GM18870 (cell line): ENCODE data around the gene TPST1.

Experiments
- ATAC-seq: cut with Tn5 transposase; IDR thresholded peaks from one replicate; pipeline ENCODE4 v1.9.1; 2021; ENCODE audit warnings: moderate library complexity; ENCODE audit not compliant: unreplicated experiment

The TPST1 gene

DNA sequence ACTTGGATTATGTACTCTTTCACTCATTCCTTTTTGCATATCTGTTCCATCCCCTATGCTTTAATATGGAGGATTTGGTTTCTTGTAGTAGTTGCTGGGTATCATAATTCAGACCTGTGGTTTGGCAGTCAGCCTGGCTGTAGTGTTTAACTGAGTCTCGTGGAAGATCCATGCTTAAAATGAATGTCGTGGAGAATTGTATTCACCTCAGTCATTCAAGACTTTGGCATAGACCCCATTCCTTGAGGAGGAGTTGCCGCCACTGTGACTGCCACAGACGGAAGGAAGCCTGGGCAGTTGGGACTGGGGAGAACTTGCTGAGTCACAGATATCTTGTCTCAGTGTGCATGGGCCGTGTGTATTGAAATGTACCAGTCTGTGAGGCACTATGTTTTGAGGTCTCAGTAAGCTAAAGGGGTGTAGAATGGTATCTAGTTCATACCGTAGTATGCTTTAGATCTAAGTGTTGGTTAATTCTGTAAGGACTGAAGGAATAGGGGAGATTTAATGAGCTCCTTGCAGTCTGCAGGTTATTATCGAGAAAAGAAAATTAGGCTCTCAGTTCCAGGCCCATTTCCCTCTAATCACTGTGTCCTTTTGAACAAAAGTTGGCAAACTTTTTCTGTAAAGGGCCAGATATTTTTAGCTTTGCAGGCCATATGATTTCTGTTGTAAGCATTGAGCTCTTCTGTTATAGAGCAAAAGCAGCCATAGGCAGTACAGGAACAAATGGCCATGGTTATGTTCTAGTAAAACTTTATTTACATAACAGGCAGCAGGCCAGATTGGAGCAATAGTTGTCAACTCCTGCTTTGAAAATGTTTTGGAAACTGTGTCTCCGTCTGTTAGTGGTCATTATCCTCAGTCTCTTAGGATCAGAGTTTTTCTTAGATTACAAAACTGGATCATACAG is 76.8 kb downstream of the TPST1 start:
- ATAC-seq, result no peak

DNA sequence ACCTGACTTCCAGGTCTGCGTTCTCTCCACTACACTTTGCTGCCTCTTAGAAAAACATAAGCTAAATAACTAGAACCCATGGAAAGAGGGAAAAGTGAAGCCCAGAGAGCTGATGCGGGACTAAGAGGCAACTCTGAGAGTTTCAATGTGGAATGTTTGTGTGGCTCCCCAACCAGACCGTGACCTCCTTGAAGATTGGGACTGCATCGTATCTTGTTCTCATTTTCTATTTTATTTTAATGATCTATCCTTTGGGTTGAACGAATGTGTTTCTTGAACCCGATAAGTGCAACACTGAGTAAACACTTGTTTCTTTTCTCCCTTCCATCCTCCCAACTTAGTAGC is 77.4 kb downstream of the TPST1 start:
- no peak for ATAC-seq

DNA sequence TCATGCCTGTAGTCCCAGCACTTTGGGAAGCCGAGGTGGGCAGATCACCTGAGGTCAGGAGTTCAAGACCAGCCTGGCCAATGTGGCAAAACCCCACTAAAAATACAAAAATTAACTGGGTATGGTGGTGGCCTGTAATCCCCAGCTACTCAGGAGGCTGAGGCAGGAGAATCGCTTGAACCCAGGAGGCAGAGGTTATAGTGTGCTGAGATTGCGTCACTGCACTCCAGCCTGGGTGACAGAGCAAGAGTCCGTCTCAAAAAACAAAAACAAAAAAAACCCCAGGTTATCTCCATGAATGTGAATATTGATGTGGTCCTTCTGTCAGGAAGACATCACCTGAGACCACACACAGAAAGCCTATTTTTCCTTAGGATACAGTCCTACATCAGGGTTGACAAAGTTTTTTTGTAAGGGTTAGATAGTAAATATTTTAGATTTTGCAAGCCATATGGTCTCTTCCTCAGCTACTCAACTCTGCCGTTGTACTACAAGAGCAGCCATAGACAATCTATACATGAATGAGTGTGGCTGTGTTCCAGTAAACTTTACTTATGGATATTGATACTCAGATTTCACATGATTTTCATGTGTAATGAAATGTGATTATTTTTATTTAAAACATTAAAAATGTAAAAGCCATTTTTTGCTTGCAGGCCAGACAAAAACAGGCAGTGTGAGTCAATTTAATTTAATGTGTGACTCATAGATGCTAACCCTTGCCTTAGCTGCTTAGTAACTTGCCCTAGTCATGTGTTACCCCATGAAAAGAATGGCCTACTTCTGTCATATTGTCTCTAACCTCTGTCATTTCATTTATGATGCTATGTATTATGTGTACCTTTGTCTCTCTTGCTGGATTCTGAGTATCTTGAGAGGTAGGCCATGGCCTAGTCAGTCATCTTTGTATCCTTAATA is 78.1 kb downstream of the TPST1 start:
- no peak for ATAC-seq

DNA sequence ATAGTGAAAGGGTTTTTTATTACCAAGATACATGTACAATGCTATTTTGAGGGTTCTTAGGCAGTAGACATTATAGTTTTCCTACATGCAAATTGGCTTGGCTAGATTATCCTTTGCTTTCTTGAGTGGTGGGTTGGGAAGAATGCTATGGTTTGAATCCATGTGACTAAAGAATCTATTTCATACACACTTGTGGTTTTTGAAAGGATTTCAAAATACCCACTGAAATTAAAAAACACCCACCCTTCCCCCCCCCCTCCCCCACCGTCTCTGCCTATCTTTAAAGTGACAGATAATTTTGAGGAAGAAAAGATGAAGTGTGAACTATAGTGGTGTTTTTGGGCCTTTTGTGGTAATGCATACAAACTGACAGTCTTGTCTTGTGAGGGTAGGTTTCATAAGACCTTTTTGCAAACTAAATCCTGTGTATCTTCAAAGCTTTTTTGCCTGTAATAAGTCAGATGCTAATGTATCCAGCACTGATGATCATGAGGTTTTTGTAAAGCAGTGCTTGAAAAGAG is 90.9 kb downstream of the TPST1 start:
- no peak for ATAC-seq

DNA sequence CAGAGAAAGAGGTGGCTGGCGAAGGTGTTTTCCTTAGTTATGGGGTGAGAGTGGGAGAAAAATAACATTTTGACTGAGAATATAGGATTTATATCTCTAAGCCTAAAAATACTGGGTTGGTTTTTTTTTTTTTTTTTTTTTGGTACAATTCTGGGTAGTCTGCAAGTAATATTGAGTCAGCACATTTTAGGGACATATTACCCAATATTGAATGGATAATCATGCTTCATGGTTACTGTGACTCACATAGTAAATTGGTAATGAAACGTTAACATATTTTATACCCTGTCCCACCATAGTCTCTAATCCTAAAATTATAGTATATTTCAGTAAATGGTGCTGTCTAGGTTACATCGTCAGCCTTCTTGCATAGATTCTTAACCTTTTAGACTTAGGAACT is 91.4 kb downstream of the TPST1 start:
- ATAC-seq, result no peak

DNA sequence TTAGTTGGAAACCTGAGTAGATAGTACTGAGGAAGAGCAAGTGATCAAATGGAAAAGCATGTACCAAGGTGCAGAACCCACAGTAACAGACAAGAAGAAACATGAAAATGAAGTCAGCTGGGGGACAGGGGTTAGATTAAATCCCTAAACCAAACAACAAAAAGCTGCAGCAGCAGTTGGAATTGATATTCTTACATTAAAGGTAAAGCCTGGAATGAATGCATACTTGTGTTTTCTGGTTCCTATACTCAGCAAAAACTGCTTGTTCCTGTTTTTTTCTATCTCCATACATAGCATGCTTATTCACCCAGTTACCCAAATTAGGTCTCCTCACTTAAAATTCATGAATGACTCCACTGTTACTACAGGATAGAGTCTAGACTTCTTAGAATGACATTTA is 92.4 kb downstream of the TPST1 start:
- ATAC-seq, result no peak

DNA sequence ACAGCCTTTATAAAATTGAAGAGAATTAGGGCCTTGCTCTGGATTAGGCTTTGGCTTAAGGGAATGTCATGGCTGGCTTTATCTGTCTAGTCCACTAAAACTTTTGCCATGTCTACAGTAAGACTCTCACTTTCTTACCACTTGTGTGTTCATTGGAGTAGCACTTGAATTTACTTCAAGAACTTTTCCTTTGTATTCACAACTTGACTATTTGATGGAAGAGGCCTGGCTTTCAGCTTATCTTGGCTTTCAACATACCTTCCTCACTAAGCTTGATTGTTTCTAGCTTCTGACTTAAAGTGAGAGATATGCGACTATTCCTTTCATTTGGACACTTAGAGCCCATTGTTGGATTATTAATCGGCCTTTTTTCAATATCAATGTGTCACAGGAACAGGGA is 96.1 kb downstream of the TPST1 start:
- no peak for ATAC-seq

DNA sequence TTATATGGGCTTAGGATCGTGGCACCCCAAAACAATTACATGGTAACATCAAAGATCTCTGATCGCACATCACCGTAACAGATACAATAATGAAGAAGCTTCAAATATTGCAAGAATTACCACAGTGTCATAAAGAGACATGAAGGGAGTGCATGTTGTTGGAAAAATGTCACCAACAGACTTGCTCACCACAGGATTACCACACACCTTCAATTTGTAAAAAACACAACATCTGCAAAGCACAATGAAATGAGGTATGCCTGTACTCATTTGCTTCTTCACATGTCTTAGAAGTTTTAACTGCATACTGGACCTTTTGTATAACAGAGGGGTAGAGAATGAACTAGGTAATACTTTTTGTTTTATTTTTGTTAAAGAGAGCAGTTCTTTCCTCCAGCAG is 96.6 kb downstream of the TPST1 start:
- no peak for ATAC-seq

DNA sequence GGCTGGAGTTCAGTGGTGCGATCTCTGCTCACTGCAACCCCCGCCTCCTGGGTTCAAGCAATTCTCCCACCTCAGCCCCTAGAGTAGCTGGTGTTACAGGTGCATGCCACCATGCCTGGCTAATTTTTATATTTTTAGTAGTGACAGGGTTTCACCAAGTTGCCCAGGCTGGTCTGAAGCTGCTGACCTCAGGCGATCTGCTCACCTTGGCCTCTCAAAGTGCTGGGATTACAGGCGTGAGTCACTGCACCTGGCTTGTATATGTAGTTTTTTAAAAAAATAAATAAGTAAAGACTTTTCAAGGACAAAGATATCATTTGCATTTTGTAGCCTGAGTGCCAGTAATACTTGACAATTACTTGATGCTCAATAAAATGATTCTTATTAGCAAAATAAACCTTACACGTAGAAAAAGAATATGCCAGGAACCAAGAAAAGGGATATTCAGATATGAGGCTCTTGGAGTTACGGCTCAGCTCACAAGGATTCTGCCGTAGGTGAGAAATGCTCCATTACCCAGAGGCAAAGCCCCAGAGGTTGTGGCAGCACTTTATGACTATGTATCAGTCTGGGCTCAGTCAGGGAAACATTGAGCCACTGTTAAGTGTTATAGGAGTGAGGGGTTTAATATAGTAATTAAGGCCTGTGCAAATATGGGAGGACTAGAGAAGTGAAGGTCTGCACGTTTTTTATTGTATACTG is 98.5 kb downstream of the TPST1 start:
- ATAC-seq, result no peak

DNA sequence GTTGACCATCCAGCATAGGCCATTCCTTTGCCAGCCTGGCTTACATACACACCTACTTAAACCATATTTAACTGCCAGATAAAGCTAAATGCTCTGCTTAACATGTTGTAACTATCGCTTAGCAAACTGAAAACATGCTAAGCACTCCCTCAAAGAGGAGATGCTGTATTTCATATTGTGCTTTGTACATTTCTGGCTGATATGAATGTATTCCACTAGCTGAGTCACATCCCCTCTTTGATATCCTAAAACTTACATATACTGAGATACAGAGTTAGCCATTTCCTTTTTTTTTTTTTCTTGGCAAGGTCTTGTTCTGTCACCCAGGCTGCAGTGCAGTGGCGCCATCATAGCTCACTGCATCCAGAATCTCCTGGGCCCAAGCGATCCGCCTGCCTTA is 99.4 kb downstream of the TPST1 start:
- no peak for ATAC-seq

DNA sequence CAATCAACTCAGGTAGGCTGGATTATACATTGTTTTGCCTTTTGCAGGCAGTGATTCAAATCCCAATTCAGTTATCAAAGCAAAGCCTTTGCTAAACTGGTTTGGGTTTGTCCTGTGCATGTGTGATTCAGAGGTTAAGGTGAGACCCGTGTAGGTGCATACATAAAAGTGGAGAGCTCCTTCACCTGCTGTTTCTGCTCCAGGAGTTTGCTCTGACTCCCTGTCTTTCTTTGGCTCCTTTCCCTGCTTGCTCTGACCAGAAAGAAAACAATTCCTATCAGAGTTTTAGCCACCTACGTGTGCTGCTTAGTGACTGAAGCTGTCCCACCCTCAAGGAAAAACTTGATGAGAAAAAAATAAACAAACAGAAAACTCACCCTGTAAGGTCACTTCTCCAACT is 101.1 kb downstream of the TPST1 start:
- no peak for ATAC-seq

DNA sequence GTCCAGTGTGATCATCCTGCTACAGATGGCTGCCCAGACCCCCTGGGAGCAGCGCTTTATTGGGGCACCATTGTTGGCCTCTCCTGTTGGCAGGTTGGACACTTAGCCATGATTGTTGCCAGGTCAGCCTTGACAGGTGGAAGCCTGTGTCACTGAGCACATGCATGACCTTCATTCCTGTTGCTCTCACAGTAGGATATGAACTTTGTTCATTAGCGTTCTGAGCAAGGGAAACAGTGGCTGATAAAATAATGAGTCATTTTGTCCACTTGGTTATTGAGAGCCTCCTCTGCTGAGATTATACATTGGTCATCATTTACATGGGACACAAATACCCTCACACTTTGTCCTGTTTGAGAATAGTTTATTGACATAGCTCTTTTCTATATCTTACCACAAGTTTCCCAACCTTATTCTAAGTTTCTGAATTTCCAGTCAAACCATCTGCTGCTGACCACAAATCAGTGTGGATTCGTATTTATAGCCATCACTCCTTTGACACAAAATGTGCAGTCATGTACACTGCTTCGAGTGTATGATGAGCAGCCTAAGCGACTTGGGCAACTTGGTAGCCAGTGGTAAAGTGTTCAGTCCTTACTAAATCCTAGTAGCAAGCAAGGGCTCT is 102.6 kb downstream of the TPST1 start:
- ATAC-seq, result no peak

DNA sequence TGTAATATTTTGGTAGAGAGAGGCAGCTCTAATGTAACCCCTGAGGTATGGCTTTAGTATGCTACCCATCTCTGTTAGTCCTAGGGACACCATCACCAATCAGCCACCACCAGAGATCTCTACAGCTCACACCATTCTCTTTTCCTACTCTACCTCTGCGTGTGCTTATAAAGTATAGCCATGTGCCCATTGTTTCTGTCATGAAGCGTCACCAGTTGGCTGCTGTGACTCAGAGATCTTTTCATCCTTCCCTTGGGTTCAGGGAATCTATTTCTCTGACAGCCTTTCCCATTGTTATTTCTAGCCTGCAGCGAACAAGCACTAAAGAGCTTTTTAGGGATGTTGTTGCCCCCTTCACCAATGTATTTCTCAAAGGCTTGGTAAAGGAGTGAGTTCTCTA is 103.3 kb downstream of the TPST1 start:
- ATAC-seq, result no peak

DNA sequence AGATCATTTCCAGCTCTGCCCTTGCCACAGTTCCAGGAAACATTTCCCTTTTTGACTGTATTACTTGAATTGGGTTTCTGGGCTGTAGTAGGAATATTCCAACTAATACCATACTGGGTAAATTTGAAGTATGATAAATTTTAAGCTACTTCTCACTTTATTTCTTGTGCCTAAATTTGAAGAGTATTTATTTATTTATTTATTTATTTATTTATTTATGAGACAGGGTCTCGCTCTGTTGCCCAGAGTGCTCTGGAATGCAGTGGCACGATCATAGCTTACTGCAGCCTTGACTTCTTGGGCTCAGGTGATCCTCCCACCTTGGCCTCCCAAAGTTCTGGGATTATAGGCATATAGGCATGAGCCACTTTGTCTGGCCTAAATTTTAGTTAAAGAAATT is 105.5 kb downstream of the TPST1 start:
- no peak for ATAC-seq

DNA sequence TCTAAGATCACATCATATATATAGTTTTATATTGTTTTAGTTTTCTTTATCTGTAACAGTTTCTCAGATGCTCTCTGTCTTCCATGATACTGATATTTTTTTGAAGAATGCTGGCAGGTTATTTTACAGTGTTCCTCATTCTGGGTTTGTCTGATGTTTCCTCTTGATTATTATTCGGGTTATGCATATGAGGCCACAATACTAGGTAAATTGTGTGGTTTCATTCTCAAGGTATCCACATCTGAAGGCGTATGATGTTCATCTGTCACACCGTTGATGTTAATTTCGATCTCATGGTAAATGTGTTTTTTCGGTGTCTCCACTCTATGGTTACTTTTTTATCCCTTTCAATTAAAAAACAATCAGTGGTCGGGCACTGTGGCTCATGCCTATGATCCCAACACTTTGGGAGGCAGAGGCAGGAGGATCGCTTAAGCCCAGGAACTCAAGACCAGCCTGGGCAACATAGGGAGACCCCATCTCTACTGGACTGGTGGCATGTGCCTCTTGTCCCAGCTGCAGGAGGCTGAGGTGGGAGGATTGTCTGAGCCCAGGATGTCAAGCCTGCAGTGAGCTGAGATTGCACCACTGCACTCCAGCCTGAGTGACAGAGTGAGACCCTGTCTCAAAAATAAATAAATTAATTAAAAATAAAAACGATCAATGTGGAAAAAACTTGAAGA is 108.9 kb downstream of the TPST1 start:
- no peak for ATAC-seq

DNA sequence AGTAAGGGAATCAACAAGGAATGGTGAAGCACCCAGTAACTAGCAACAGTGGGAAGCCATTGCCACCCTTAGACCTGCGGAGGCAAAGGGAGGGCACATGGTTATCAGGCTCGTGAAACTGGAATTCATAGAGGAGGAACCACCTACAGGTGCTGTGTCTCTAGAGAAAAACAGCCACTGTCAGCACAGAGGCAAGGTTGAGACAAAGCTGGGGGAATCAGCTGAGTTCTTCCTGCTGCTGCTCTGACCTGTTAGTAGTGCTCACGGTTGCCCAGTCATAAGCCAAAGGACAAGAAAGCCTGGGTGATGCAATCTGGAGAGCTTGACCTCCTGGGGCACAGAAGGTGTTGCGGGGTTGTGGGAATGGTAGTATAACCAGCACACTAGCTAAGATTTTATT is 110.1 kb downstream of the TPST1 start:
- no peak for ATAC-seq

DNA sequence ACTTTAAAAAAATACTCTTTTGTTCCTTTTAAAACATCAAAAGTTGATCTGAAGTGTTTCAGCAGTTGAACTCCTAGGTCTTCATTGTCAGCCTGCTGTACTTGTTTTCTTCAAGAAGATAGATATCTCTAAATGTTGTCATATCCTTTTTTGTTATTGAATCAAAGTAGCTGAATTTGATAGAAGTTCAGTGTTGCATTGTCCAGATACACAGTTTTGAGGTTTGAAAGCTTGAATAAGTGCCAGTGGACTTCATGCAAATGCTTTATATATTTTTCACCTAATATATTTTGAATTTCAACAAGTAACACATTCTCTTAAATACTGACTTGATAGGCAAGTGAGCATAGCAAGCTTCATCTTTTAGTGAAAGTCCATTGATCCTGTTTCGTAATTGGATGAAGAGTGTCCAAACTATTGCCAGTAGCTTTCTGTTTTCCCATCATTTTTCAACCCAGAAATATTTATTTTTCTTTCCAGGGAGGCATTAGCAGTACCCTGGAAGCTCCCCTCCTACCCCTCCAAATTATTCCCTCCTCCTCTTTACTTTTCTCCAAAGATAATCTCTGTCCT is 114.4 kb downstream of the TPST1 start:
- ATAC-seq, result no peak

DNA sequence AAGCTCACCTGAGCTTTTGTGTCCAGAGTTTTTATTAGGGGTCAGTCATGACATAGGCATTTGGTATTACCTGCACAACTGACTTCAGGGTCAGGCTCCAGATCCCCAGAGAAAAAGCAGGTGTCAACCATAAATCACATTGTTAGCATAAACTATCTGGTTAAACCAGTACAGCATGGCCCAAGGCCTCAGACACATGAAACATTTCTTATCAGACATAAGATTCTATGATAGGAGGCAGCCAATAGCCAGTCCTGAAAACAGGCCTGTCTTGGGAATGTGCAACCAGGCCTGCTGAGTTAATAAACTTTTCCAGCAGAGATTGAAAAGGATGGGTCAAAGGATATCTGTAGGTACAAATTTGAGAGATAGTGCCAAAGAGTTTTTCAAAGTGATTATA is 116.1 kb downstream of the TPST1 start:
- no peak for ATAC-seq

DNA sequence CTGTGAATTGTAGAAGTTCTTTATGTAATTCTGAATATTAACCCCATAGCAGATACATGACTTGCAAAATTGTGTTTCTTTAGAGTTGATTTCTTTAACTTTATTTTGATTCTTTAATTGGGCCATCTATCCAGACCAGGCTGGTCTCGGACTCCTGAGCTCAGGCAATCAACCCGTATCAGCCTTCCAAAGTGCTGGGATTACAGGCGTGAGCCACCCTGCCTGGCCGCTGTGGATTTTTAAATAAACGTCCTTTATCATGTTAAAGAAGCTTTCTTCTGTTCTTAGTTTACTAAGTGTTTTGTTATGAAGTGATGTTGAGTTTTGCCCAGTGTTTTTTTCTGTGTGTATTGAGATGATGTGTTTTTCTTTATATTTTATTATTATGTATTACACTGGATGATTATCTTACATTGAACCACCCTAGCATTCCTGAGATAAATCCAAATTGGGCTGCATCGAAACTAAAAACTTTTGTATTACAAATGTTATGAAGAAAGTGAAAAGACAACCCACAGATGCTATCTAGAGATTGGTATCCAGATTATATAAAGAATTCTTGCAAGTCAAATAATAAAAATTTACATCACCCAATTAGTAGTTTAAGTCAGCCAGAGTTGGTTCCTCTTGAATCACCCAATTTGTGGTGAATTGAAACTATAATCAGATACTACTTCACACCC is 118.1 kb downstream of the TPST1 start:
- no peak for ATAC-seq
